ENCODE measurements around the gene SLC17A9. TPM values are rescaled to one million over a fixed set of nuclear protein-coding genes. Genes with fewer than 3 reads are reported as not detected.

SLC17A9 gene
- total and polyA plus RNA-seq, 2 of the 8 experiments (the other 6 are each of a cell fraction or from before 2014, with no cell fraction given), result 23.5 to 35.2 TPM

GRCh38 chr20:63015147-63015661 lies 62.7 kb downstream of the SLC17A9 start:
- no peak overlapping the region for H2AK5ac ChIP-seq (ENCODE audit: low read depth, low read length)
- H4K5ac ChIP-seq (ENCODE audit: insufficient read length, low read depth, low read length), result no peak overlapping the region
- peaks cover 0 to 15% (median 7%) of the 10 kb centered on the region in 4 experiments; a peak in 6 of 7 replicates for H3K27me3 ChIP-seq (replicated peaks in 1 of 4; ENCODE audit: control insufficient read depth in 3 of 4, extremely low read depth in 1 of 4, insufficient read depth in 3 of 4, low read length in 3 of 4)
- no peaks in the 10 kb centered on the region for H3K79me1 ChIP-seq (ENCODE audit: low read depth, low read length)
- 78% methylated on average over 15 of the region's 15 CpGs; no CpG with 5 or more reads in 1 of the 2 experiments for WGBS, 2 experiments (ENCODE audit: extremely low coverage in 1 of 2, insufficient coverage in 1 of 2, insufficient read length in 1 of 2, insufficient replicate concordance in 2 of 2, low coverage in 1 of 2, low lambda C conversion rate in 2 of 2, missing lambda C conversion rate in 1 of 2)
- H2BK12ac ChIP-seq (ENCODE audit: low read depth, low read length), result 0 out of 2 replicates have a peak overlapping the region, but pooled peaks have one; percentile 9
- no peaks in the 10 kb centered on the region for H3K23me2 ChIP-seq (ENCODE audit: low read depth, low read length)
- FAIRE-seq, result no peak
- H2BK15ac ChIP-seq (ENCODE audit: low read length), result peak overlapping the region; percentile 61; the same call in 1 of the 2 replicates
- H3K56ac ChIP-seq (replicated peaks; ENCODE audit: insufficient read length, low read depth, low read length), result no peak overlapping the region
- peaks cover 0 to 13% (median 6%) of the 10 kb centered on the region in 4 experiments; a peak in 6 of 7 replicates for H3K4me1 ChIP-seq (replicated peaks in 1 of 4; ENCODE audit: control insufficient read depth in 3 of 4, insufficient read depth in 4 of 4, low read length in 3 of 4)
- no peak overlapping the region for H4K8ac ChIP-seq (ENCODE audit: extremely low read depth, insufficient read depth, low read length)
- H4K20me1 ChIP-seq (replicated peaks in 1 of 2; ENCODE audit: control insufficient read depth in 1 of 2, insufficient read depth in 2 of 2, low read length in 2 of 2), result no peaks in the 10 kb centered on the region
- 0 out of 2 replicates have a peak overlapping the region, but pooled peaks have one; percentile 72 for H2BK20ac ChIP-seq (ENCODE audit: low read length)
- no peak overlapping the region for H2BK120ac ChIP-seq (replicated peaks; ENCODE audit: low read depth, low read length)
- H3K4ac ChIP-seq (replicated peaks; ENCODE audit: insufficient read length, low read depth, low read length), result no peak overlapping the region
- no peak overlapping the region for H3K14ac ChIP-seq (ENCODE audit: insufficient read length)
- POLR2A ChIA-PET (ENCODE audit: partially characterized antibody), result interaction anchor here (0.9 to 1.6 kb wide), 6 partner anchors 17 to 88 kb away, joined by 3 to 5 read pairs (median 4); no protein-coding TSS in a partner anchor
- H3K9me3 ChIP-seq (ENCODE audit: insufficient read depth in 2 of 2, low read depth in 1 of 2, low read length in 1 of 2), result peaks cover 5 to 8% of the 10 kb centered on the region in 2 experiments; a peak in 3 of 4 replicates
- H3K79me2 ChIP-seq (ENCODE audit: control insufficient read depth in 1 of 2, insufficient read depth in 2 of 2, low read length in 2 of 2), result no peaks in the 10 kb centered on the region
- peak overlapping the region; percentile 29 to 50; a peak in 3 of 4 replicates for H3K4me2 ChIP-seq (ENCODE audit: insufficient read depth in 1 of 2, low read depth in 2 of 2, low read length in 2 of 2)
- H2AFZ ChIP-seq (ENCODE audit: low read length), result no peak overlapping the region
- no peak overlapping the region for H3K23ac ChIP-seq (ENCODE audit: insufficient read length)
- no peak for DNase-seq (ENCODE audit: low read depth in 1 of 2, low spot score in 2 of 2)
- H3K18ac ChIP-seq (ENCODE audit: extremely low read depth, low read length), result no peak overlapping the region
- H3K9ac ChIP-seq (replicated peaks in 1 of 4; ENCODE audit: extremely low read depth in 1 of 4, low read depth in 3 of 4, low read length in 3 of 4), result no peak overlapping the region
- no peaks in the 10 kb centered on the region for H3K36me3 ChIP-seq (ENCODE audit: control insufficient read depth in 2 of 4, insufficient read depth in 4 of 4, low read length in 3 of 4)
- no peak overlapping the region for H2BK5ac ChIP-seq (ENCODE audit: low read depth, low read length)
- peak overlapping the region; percentile 91 for H4K91ac ChIP-seq (replicated peaks; ENCODE audit: insufficient read length, low read length)
- CTCF ChIA-PET (ENCODE audit: partially characterized antibody), result interaction anchor here (0.5 to 1.8 kb wide), 8 partner anchors 25 to 114 kb away, joined by 3 to 5 read pairs (median 4); no protein-coding TSS in a partner anchor
- no peak overlapping the region for H3K27ac ChIP-seq (ENCODE audit: low read depth, low read length)
- peak overlapping the region in 1 of 4 experiments; percentile 44; a peak in 2 of 8 replicates for H3K4me3 ChIP-seq (ENCODE audit: extremely low read depth in 1 of 4, insufficient read depth in 2 of 4, low read depth in 3 of 4, low read length in 4 of 4)
- TF ChIP-seq ASH2L (IDR thresholded peaks at IDR 0.05; ENCODE audit: low read length) (no peak), SIRT6 (IDR thresholded peaks at IDR 0.05; ENCODE audit: low read length) (no peak), KDM4A (IDR thresholded peaks at IDR 0.05; ENCODE audit: low read depth, low read length, severe bottlenecking) (no peak), EZH2 (IDR thresholded peaks at IDR 0.05; ENCODE audit: low read depth, low read length, severe bottlenecking) (no peak), HDAC6 (IDR thresholded peaks at IDR 0.05; ENCODE audit: low read depth, low read length) (no peak)

Measured in H1 (cell line).